Measurements from ENCODE around the gene NOC3L.
"Not testable (repeated sequence)": the region's sequence is repeated elsewhere in the genome, so short reads cannot be mapped to it uniquely, and the experiment has no call there.

Gene NOC3L

DNA sequence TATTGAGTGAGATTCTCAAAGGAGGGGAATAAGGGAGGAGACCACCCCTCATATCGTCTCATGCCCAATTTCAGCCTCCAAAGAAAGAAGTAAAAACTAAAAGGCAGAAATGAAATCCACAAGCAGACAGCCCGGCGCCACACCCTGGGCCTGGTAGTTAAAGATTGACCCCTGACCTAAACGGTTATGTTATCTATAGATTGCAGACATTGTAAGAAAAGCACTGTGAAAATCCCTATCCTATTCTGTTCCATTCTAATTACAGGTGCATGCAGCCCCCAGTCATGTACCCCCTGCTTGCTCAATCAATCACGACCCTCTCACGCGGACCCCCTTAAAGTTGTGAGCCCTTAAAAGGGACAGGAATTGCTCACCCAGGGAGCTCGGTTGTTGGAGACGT is 29.4 kb upstream of the NOC3L start:
- H3K4me1 Mint-ChIP-seq; H3K9me3 Mint-ChIP-seq; H3K36me3 Mint-ChIP-seq; H3K4me3 Mint-ChIP-seq; DNase-seq; ATAC-seq (replicated peaks); H3K27ac Mint-ChIP-seq: not testable (repeated sequence)
- H3K27me3 Mint-ChIP-seq = peaks cover 6 to 12% of the 10 kb centered on the region in 2 donors

DNA sequence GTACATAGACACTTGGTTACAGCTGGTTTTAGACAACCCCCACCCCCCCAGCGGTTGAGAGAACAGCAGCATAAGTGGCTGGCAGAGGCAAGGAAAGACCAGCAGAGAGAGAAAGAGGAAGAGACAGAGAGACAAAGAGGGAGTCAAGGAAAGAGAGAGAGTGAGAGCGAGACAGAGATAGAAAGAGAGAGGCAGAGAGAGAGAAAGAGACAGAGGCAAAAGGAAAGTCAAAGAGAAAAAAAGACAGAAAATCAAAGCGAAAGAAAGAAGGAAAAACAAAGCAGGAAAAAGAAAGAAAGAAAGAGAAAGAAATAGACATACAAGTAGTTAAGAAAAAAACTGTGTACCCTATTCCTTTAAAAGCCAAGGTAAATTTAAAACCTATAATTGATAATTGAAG is 23.0 kb upstream of the NOC3L start:
- not testable (repeated sequence) for ATAC-seq (replicated peaks); H3K4me1 Mint-ChIP-seq; H3K9me3 Mint-ChIP-seq; H3K36me3 Mint-ChIP-seq; H3K27ac Mint-ChIP-seq; H3K4me3 Mint-ChIP-seq; DNase-seq
- H3K27me3 Mint-ChIP-seq = peaks cover 17 to 28% of the 10 kb centered on the region in 2 donors

DNA sequence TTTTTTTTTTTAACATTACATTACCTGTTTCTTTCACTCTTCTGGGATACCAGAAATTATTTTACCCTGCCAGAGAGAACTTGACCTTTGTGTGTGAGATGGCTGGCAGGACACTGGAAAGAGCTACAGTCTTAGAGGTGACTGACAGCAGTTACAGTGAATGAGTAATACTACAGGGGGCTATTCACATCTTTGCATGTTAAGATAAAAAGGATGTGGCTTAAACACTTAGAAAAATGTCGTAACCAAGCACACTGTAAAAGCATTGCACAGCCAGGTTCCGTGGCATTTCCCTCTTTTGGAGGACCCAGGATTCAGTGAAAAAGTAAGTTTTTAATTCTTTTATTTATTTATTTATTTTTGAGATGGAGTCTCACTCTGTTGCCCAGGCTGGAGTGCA is 20.8 kb upstream of the NOC3L start:
- peaks cover 0 to 2% of the 10 kb centered on the region in 2 donors for H3K9me3 Mint-ChIP-seq
- H3K4me3 Mint-ChIP-seq = no peak overlapping the region
- DNase-seq (no peak), ATAC-seq (replicated peaks) (no peak)
- no peaks in the 10 kb centered on the region for H3K36me3 Mint-ChIP-seq
- H3K4me1 Mint-ChIP-seq = no peaks in the 10 kb centered on the region
- peaks cover 23 to 37% of the 10 kb centered on the region in 2 donors for H3K27me3 Mint-ChIP-seq
- H3K27ac Mint-ChIP-seq = no peak overlapping the region

DNA sequence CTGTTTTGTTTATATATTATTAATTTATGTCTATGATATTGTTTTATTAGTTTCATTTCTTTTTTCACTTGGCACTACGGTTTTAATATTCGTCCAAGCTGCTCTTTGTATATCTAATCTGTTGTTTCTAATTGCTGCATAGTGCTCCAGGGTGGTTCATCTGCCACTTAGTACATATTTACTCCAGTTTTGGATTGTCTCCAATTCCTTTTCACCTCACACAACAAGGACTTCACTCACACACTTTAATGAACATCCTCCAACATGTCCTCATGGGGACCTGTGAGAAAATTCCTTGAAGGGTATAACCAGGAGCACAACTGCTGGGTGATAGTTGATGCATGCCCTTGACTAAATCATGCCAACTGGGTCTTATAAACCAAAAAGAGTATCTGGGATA is 14.1 kb upstream of the NOC3L start:
- no peaks in the 10 kb centered on the region for H3K36me3 Mint-ChIP-seq
- H3K27ac Mint-ChIP-seq = no peak overlapping the region
- H3K9me3 Mint-ChIP-seq = no peaks in the 10 kb centered on the region
- H3K27me3 Mint-ChIP-seq = peaks cover 40 to 73% of the 10 kb centered on the region in 2 donors
- DNase-seq (no peak), ATAC-seq (replicated peaks) (no peak)
- no peaks in the 10 kb centered on the region for H3K4me1 Mint-ChIP-seq
- no peak overlapping the region for H3K4me3 Mint-ChIP-seq

DNA sequence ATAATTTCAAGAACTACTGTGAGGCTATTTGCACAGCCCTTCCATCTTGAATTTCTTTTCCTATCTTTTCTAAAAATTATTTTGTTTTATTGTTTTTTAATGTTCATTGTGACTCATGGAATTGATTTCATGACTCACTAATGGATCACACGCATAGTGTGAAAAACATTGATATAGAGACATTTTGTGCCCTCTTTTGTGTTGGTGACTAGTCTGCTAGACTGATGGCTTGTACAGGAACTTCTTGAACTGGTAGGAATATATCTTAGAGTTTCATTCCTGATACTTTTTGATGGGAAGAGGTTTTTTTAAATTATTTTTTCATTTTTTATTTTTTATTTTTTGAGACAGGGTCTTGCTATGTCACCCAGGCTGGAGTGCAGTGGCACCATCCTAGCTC is 12.6 kb upstream of the NOC3L start:
- no peak for DNase-seq
- H3K27me3 Mint-ChIP-seq = peaks cover 40 to 72% of the 10 kb centered on the region in 2 donors

DNA sequence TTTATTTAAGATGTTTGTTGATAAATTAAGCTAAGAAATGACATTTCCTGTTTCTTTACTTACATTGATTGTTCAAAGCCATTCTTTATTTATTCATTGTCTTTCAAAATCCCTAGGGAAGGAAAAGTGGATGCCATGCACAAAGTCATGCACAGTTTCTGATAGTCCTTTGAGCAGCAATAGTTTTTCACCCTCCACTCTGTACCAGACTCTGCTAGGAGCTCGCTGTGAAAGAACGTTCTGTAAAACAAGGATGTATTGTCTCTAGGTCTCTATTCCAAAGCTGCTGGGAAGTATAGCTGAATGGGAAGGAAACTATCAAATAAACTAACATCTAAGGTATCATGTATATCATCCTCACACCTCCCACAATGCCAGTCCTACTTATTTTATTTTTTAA is 7.8 kb upstream of the NOC3L start:
- DNase-seq = no peak
- H3K9me3 Mint-ChIP-seq = no peaks in the 10 kb centered on the region
- peaks cover 34 to 51% of the 10 kb centered on the region in 2 donors for H3K27me3 Mint-ChIP-seq
- no peak overlapping the region for H3K27ac Mint-ChIP-seq
- ATAC-seq (replicated peaks) = no peak
- no peaks in the 10 kb centered on the region for H3K4me1 Mint-ChIP-seq
- H3K36me3 Mint-ChIP-seq = no peaks in the 10 kb centered on the region
- H3K4me3 Mint-ChIP-seq = no peak overlapping the region

More for the DNA sequence above, 12.6 kb upstream of the NOC3L start:
- H3K9me3 Mint-ChIP-seq = no peaks in the 10 kb centered on the region
- H3K4me3 Mint-ChIP-seq = no peak overlapping the region
- H3K4me1 Mint-ChIP-seq = no peaks in the 10 kb centered on the region
- no peak overlapping the region for H3K27ac Mint-ChIP-seq
- no peaks in the 10 kb centered on the region for H3K36me3 Mint-ChIP-seq
- ATAC-seq (replicated peaks) = no peak

DNA sequence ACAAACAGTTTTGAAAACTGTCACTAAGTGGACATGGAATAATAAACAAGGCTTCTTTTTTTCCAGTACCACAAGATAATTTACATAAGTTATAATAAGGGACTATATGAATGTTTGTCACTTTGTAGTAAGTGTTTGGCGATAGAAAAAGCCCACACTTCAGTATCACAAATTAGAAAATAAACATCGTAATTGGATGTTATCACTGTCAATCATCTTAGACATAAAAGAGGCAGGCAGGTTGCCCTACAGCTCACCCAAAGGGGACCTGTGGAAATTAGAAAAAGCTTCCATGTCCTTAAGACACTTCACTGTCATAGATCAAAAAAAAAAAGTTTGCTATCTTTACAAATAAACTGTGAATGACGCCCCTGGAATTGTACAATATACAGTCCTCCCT is 3.6 kb upstream of the NOC3L start:
- no peak overlapping the region for H3K4me3 Mint-ChIP-seq
- no peak overlapping the region for H3K27ac Mint-ChIP-seq
- peaks cover 24 to 28% of the 10 kb centered on the region in 2 donors for H3K27me3 Mint-ChIP-seq
- H3K4me1 Mint-ChIP-seq = peaks cover 2 to 12% of the 10 kb centered on the region in 2 donors
- ATAC-seq (replicated peaks) = no peak
- H3K36me3 Mint-ChIP-seq = peaks cover 3 to 4% of the 10 kb centered on the region in 2 donors
- no peak for DNase-seq
- peaks cover 0 to 3% of the 10 kb centered on the region in 2 donors for H3K9me3 Mint-ChIP-seq

DNA sequence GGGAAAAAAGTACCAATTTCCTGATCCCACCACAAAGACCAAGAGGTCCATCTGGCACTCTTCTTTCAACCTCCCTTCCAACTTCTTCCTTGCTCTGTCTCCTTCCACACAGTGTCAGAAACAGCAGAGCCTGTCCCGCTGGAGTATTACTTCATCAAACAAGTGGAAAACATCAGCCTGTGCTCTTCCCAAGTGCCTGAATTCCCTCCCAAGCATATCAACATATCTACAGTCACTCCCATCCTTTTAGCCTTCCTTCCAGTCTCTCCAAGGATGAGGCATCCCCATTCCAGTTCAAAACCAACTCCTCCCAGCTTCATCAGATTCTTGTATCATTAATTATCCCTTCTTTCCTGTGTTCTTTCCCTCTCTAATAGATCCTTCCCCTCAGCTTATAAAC is 1.7 kb upstream of the NOC3L start:
- Mint-ChIP-seq H3K9me3 (peaks cover 0 to 3% of the 10 kb centered on the region in 2 donors), H3K4me1 (peaks cover 7 to 22% of the 10 kb centered on the region in 2 donors), H3K27ac (no peak overlapping the region), H3K4me3 (no peak overlapping the region), H3K27me3 (peaks cover 21 to 22% of the 10 kb centered on the region in 2 donors), H3K36me3 (peaks cover 10 to 16% of the 10 kb centered on the region in 2 donors)
- ATAC-seq (replicated peaks) (no peak), DNase-seq (no peak)

DNA sequence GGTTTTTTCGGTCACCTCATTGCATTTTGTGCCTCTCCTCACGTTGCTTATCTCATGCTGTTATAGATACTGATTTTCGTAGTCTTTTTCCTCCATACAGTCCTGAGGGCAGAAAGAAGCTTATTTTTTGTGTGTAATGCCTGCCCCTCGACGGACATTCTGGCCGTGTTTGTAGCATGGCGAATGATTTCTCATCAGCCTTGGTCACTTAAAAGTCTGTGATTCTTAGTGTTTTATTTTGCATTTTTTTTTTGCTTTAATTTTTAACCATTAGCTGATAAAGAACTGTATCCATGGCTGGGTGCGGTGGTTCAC is 469 bp upstream of the NOC3L start:
- ATAC-seq (replicated peaks) = peak; percentile 19 to 24
- H3K27me3 Mint-ChIP-seq = peaks cover 19 to 22% of the 10 kb centered on the region in 2 donors
- peak overlapping the region; percentile 91 to 95 for H3K4me3 Mint-ChIP-seq
- peaks cover 11 to 30% of the 10 kb centered on the region in 2 donors for H3K4me1 Mint-ChIP-seq
- H3K9me3 Mint-ChIP-seq = peaks cover 0 to 3% of the 10 kb centered on the region in 2 donors
- no peak for DNase-seq
- H3K36me3 Mint-ChIP-seq = peaks cover 16 to 27% of the 10 kb centered on the region in 2 donors
- H3K27ac Mint-ChIP-seq = peak overlapping the region; percentile 97

DNA sequence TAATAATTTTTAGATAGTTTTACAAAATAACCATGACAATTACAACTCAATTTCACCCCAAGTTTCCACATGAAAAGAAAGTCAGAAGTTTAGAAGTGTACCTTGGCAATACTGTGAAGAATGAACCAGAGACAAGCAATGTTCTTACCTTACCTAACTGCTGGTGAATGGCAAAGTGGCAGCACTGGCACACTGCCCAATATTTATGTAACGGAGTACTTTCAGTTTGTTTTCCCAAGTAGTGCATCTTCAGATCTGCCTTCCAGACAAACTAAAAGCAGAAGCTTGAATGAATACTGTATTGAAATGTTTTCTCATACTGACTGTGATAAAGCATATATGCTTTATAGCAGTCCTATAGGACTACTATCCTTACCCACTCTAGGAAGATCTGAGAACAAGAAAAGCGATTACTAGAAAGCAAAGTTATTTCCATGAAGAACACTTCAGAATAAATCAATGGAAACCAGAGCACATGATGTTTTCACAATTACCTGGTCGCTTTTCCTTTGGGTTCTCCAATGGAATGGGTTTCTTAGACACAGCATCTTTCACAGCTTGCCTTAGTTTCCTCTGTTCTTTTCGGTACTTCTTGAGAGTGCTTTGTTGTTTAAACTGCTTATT is 1.5 kb downstream of the NOC3L start:
- no peak for DNase-seq
- H3K36me3 Mint-ChIP-seq = peaks cover 19 to 35% of the 10 kb centered on the region in 2 donors
- peaks cover 0 to 3% of the 10 kb centered on the region in 2 donors for H3K9me3 Mint-ChIP-seq
- ATAC-seq (replicated peaks) = no peak
- H3K27ac Mint-ChIP-seq = peak overlapping the region; percentile 97
- H3K4me1 Mint-ChIP-seq = peaks cover 14 to 35% of the 10 kb centered on the region in 2 donors
- peak overlapping the region; percentile 91 to 95 for H3K4me3 Mint-ChIP-seq
- peaks cover 15 to 16% of the 10 kb centered on the region in 2 donors for H3K27me3 Mint-ChIP-seq

DNA sequence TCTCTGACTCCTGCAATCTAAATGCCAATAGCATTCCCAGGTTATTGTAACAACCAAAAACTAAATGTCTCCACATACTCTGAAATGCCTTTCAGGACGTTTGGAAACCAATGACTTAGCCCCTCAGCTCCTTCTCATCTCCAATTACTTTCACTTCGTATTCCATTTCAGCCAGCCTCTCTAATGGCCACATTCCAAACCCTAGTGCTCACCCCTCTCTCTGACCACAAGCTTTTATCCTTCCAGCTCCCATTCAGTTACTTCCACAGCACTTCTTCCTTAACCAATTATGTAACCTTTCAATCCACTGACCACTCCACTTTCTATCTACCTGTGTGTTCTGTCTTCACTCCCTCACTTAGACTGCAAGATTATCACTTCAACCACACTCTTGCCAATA is 4.3 kb downstream of the NOC3L start:
- H3K4me1 Mint-ChIP-seq = peaks cover 14 to 35% of the 10 kb centered on the region in 2 donors

DNA sequence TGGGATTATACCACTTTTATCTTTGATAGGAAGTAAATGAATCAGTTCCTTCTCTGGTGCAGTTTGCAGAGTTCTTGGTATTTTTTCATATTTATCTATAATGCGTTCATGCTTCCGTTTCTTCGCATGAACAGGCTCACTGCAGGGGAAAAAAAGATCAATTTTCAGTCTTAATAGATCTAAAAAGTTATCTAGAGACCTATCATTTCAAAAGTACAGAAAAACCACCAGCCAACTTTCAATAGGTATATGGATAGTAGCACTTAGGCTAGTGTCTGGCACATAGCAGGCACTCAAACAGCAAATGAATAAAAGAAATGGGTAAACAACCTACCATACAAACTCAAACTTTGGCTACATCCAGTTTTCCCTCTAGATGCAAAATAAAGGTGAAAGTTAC is 5.5 kb downstream of the NOC3L start:
- DNase-seq (no peak), ATAC-seq (replicated peaks) (no peak)
- Mint-ChIP-seq H3K9me3 (no peaks in the 10 kb centered on the region), H3K4me3 (no peak overlapping the region), H3K4me1 (peaks cover 13 to 31% of the 10 kb centered on the region in 2 donors), H3K36me3 (peaks cover 22 to 37% of the 10 kb centered on the region in 2 donors), H3K27me3 (no peaks in the 10 kb centered on the region), H3K27ac (no peak overlapping the region)

More for the DNA sequence above, 4.3 kb downstream of the NOC3L start:
- DNase-seq (no peak), ATAC-seq (replicated peaks) (no peak)
- Mint-ChIP-seq H3K9me3 (no peaks in the 10 kb centered on the region), H3K27me3 (no peaks in the 10 kb centered on the region), H3K4me3 (no peak overlapping the region), H3K27ac (no peak overlapping the region), H3K36me3 (peaks cover 19 to 35% of the 10 kb centered on the region in 2 donors)

DNA sequence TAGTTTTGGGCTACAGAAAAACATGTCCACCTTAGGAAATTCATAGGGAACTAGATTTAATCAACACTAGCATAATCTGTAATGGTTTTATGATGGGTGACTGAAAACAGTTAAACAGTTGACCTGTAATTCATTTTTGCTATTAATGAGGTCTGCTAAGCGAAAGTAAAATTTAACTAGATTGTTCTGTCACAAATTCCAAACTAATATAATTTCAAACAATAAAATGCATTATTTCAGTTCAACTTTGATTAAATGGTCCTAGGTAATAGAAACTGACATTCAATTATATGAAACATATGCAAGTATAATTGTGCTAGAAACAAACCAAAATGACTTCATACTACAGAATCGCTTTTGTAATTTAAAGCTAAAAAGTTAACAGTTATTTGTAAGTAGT is 6.9 kb downstream of the NOC3L start:
- ATAC-seq (replicated peaks) = no peak
- Mint-ChIP-seq H3K9me3 (no peaks in the 10 kb centered on the region), H3K36me3 (peaks cover 30 to 42% of the 10 kb centered on the region in 2 donors), H3K27ac (no peak overlapping the region), H3K27me3 (no peaks in the 10 kb centered on the region), H3K4me1 (peaks cover 10 to 19% of the 10 kb centered on the region in 2 donors), H3K4me3 (no peak overlapping the region)
- DNase-seq = no peak

DNA sequence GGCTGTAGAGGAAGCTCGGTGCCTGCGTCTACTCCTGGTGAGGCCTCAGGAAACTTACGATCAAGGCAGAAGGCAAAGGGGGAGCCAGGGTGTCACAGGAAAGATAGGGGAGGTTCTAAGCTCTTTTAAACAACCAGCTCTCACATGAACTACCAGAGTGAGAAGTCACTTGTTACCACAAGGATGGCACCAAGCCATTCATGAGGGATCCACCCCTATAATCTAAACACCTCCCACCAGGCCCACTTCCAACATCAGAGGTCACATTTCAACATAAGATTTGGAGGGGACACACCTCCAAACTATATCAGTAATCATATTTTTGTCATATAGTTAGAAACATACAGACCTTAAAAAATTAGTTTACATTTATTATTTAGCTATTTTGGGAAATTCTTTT is 9.4 kb downstream of the NOC3L start:
- H3K27ac Mint-ChIP-seq = no peak overlapping the region
- no peaks in the 10 kb centered on the region for H3K9me3 Mint-ChIP-seq
- DNase-seq = no peak
- no peaks in the 10 kb centered on the region for H3K27me3 Mint-ChIP-seq
- H3K4me1 Mint-ChIP-seq = peaks cover 3 to 6% of the 10 kb centered on the region in 2 donors
- peaks cover 23 to 35% of the 10 kb centered on the region in 2 donors for H3K36me3 Mint-ChIP-seq
- ATAC-seq (replicated peaks) = no peak
- no peak overlapping the region for H3K4me3 Mint-ChIP-seq

DNA sequence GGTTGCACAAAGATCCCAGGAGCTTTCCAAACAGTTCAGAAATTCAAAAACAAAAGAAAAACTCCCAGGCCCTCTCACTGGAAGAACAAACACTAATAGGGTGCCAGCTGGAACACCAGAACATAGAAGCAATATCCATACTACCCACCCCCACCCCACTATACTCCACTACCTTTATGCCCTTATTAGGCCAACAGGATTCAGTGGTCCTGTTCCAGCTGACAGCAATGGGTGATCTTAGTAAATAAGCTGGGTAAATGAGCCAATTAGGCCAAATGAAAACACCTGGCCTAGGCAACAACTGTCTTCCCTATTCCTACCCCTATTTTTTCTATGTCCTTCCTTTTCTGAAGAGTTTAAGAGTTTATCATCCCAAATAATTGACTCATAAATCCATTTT is 11.7 kb downstream of the NOC3L start:
- peaks cover 28 to 35% of the 10 kb centered on the region in 2 donors for H3K36me3 Mint-ChIP-seq
- DNase-seq (no peak), ATAC-seq (replicated peaks) (no peak)
- H3K9me3 Mint-ChIP-seq = no peaks in the 10 kb centered on the region
- H3K4me3 Mint-ChIP-seq = no peak overlapping the region
- no peaks in the 10 kb centered on the region for H3K27me3 Mint-ChIP-seq
- H3K4me1 Mint-ChIP-seq = peaks cover 1 to 9% of the 10 kb centered on the region in 2 donors
- no peak overlapping the region for H3K27ac Mint-ChIP-seq

Measured in stimulated activated naive B cell treated with anti-CD40 and anti-IgM and Interleukin-4, amounts not matched to agents 10 μg/mL and 1 μg/mL and 100 μg/mL, for 72 hours (primary cell).